OCI-M1 (cell line): ENCODE results near the gene KIAA1755.
A peak's percentile ranks its signal among the peaks of the same experiment; 100 is the strongest.
"Not testable (repeated sequence)": the region's sequence is repeated elsewhere in the genome, so short reads cannot be mapped to it uniquely, and the experiment has no call there.

ENCODE experiments used
- DNase-seq: peaks from one replicate; lab custom pipeline; 2025; lab: John Stamatoyannopoulos, UW

KIAA1755 gene

GRCh38 chr20:38290829-38291814 lies 30.6 kb upstream of the KIAA1755 start:
- no peak for DNase-seq

GRCh38 chr20:38286586-38287531 lies 26.3 kb upstream of the KIAA1755 start:
- no peak for DNase-seq

GRCh38 chr20:38284893-38285444 lies 24.4 kb upstream of the KIAA1755 start:
- no peak for DNase-seq

- DNase-seq = not testable (repeated sequence)
Measured at GRCh38 chr20:38284066-38284650, 23.6 kb upstream of the KIAA1755 start.

DNA sequence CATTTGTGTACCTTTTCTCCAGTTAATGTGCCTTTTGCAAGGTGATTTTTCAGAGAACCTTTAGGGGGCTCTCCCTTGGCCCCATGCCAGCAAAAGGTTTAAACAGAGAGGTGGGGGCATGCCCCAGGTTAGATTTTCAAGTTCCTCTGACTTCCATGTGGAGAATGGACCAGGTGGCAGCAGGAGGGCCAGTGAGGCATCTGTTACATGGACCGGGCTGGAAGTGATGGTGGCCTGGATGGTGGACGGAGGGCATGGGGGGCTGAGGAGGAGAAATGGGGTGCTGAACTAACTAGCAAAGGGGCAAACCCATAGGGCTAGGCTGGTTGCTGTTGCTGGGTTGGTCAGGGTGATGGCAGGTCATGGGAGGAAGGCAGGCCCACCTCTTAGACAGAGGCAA lies 22.7 kb upstream of the KIAA1755 start:
- no peak for DNase-seq

- peak; percentile 3 for DNase-seq
Measured at GRCh38 chr20:38281176-38281915, 20.8 kb upstream of the KIAA1755 start.

GRCh38 chr20:38278763-38279162 lies 18.2 kb upstream of the KIAA1755 start:
- peak; percentile 34 for DNase-seq

GRCh38 chr20:38278131-38278530 lies 17.6 kb upstream of the KIAA1755 start:
- DNase-seq = no peak

DNA sequence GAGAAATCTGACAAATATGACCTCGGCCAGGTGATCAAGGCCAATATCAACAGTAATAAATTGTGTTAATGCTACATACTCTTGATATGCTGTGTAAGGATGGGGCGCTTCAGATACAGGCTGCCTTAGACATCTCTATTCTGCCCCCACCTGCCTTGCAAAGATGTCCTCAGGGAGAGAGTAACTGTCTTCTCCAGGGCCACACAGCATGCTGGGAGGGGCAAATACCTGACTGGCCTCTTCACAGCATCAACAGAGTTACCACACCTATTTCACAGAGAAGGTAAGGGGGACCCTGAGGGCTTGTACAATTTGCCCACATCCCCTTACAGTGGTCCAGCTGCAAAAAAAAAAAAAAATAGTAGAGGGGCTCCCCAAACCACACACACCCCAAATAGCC lies 17.2 kb upstream of the KIAA1755 start:
- no peak for DNase-seq

DNA sequence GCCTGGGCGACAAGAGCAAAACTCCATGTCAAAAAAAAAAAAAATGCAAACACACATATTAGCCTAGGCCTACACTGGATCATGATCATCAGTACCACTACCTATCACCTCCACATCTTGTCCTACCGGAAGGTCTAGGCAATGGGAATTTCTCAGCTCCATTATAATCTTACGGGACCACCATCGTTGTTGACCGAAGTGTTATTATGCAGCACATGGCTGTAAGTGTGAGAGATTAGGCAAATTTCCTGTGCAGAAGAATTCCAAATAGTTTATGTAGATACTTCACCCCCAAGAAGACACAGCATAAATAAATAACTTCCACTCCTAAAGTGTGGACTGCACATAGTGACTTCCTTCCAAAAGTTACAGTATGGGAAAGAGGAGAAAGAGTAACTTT lies 16.8 kb upstream of the KIAA1755 start:
- no peak for DNase-seq

- DNase-seq = peak; percentile 13
Measured at GRCh38 chr20:38275815-38276550, 15.4 kb upstream of the KIAA1755 start.

- no peak for DNase-seq
Measured at GRCh38 chr20:38272961-38273360, 12.4 kb upstream of the KIAA1755 start.

DNA sequence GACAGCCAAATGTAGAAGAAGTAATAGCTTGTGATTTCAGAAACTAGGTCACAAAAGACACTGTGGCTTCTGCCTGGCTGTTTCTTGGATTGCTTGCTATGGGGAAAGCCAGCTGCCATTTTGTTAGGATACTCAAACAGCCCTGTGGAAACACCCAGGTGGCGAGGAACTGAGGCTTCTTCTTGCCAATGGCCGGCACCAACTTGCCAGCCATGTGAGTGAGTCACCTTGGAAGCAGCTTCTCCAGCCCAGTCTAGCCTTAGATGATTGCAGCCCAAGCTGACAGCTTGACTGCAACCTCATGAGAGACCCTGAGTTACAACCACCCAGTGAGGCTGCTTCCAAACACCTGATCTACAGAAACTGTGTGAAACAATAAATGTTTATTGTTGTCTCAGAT lies 11.9 kb upstream of the KIAA1755 start:
- no peak for DNase-seq

DNA sequence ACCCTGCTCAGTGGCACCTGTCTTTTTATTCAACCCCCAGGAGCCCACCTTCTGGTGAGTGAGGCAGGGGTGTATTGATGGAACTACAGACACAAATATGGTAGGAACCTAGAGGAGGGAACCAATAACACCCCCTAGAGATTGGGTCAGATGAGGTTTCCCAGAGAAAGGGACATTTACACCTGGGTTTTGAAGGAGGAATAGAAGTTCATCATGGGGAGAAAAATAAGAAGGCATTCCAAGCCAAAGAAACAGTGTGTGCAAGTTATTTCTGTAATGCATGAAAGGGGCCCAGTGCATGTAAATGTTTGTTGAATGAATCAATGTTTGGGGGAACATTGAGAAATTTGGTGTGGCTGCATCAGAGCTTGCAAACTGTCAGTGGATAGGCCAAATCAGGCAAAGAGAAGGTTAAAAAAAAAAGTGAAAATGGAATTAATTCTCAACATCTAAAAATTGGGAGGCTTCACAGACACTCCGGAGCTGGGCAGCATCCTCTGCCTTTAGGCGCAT lies 11.1 kb upstream of the KIAA1755 start:
- DNase-seq = no peak

DNA sequence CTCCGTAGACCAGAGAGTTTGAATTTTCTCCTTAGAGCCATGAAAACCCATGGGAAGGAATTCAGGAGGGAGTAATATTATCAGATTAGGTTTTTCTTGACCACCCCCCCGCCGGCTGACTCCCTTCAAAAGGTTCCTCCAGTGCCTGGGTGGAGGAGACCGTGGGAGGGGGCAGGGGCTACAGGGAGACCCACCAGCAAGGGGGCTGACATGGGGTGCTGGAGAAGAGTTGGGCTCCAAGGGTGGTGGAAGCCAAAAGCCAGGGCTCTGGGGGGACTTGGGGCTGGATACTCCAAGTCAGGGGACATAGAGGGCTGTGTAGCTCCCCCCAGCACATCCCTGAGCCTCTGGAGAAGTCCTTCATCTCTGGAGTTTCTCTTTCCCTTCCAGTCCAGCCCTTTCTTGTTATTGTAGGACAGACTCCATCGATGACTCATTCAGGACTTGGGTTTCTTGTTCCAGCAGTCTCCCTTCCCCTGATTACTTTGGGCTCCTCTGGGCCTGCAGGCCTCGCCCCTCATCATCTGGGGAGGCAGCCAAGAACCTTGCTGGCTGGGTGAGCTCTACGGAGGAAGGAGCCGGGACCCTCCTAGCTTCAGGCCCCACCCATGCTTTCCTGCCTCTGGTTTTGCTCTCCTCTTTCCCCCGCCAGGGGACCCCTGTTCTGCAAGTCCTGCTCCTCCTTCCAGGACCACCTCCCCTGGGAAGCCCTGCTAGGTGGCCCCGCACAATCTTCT lies 10.5 kb upstream of the KIAA1755 start:
- DNase-seq = no peak

GRCh38 chr20:38269715-38270114 lies 9.2 kb upstream of the KIAA1755 start:
- DNase-seq = no peak

DNA sequence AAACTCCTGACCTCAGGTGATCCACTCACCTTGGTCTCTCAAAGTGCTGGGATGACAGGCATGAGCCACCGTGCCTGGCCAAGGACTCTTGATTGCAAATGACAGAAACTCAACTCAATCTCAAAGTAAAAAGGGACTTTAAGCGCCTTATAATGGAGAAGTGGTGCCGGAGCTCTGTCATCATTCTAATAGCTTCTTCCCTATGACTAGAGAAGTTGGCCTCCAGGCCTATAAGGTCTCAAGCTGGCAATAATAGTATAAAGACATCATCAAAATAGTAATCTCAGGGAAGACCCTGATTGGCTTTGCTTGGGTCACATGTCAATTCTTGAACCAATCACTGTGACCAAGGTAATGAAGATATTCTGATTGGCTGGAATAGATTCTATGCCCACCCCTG lies 8.5 kb upstream of the KIAA1755 start:
- no peak for DNase-seq

GRCh38 chr20:38267901-38268514 lies 7.5 kb upstream of the KIAA1755 start:
- DNase-seq = no peak

DNA sequence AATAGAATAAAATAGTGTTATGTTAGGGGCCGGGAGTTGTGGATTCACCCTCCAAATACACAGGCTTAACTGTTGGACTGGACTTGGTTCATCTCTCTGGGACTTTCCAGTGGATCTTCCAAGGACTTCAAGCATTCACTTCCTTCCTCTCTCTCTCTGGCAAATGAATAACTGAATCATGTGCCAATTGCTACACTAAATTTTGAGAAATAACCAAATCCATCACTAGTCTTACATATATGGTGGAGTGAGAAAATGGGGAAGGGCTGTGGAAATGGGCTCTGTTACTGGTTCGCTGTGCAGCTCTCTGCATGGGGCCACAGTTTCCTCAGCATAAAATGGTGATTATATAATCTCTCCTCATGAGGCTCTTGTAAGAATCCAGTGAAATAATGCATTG lies 6.8 kb upstream of the KIAA1755 start:
- no peak for DNase-seq
